Measurements from ENCODE around the gene CDH23.

DNA sequence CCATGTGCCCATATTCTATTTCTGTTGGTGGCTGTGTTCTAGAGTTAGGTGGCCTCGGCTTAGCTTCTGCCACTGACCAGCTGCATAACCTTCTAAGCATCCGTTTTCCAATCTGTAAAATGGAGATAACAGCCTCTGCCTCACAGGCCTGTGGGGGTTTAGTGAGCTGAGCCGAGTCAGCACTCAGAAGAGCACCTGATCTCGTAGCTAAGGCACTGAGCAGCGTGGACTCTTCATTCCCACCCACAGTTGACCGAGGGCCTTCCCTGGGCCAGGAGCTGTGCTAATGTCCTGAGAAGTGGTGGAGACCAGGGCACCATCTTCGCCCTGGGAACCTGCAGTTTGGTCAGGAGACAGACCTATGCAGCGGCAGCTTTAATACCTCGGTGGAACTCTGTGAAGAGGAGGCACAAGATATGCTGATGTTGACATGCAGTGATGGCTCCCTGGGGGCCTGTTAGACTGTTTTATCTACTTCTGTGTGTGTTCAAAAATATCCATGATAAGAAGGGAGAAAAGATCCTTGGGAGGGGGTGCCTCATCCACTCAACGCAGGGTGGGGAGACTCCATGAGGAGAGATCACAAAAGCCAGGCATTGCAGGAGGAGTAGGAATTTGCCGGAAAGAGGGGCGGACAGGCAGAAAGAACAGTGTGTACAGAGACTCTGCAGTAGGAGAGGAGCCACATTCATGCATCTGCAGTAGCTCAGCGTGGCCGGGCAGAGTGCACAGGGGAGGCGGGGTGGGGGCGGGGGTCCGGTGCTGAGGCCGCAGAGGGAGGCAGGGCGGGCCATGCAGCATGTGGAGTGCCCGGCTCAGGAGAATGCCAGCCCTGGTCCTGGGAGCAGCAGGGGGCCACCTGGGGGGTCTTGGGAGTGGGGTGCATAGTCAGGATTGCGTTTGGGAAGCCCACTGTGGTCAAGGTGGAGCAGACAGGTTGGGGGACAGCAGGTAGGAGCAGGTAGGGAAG, 186.1 kb downstream of the CDH23 start:
- TF ChIP-seq POLR2AphosphoS5 (IDR thresholded peaks at IDR 0.05; ENCODE audit: insufficient read depth in 1 of 2, low read depth in 1 of 2) (no peak), POLR2A (IDR thresholded peaks at IDR 0.05) (no peak)
- TF ChIP-seq, protein P1, sequence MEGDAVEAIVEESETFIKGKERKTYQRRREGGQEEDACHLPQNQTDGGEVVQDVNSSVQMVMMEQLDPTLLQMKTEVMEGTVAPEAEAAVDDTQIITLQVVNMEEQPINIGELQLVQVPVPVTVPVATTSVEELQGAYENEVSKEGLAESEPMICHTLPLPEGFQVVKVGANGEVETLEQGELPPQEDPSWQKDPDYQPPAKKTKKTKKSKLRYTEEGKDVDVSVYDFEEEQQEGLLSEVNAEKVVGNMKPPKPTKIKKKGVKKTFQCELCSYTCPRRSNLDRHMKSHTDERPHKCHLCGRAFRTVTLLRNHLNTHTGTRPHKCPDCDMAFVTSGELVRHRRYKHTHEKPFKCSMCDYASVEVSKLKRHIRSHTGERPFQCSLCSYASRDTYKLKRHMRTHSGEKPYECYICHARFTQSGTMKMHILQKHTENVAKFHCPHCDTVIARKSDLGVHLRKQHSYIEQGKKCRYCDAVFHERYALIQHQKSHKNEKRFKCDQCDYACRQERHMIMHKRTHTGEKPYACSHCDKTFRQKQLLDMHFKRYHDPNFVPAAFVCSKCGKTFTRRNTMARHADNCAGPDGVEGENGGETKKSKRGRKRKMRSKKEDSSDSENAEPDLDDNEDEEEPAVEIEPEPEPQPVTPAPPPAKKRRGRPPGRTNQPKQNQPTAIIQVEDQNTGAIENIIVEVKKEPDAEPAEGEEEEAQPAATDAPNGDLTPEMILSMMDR (IDR thresholded peaks at IDR 0.05): no peak

Measured in vagina (tissue), 2 donors.